IMR-90 (cell line): ENCODE data around the gene TCOF1. TPM values are rescaled to one million over a fixed set of nuclear protein-coding genes. Genes with fewer than 3 reads are reported as not detected.

Experiments used
- ATAC-seq: fragments of 200-7000 bp; cut with Tn5 transposase; 2 replicates; pipeline ENCODE4 v1.9.1; 2020; ENCODE audit warnings: low read depth, mild to moderate bottlenecking, moderate library complexity
- BruUV-seq: library from RNA; stranded (reverse); fragments of 400-500 nt; replicated peaks from 2 replicates; lab custom pipeline; 2021; lab: Mats Ljungman, UMichigan
- CTCF ChIA-PET: fragments of 300-600 bp; formaldehyde crosslinking; extraction: SDS; loops from one replicate; lab custom pipeline; 2021; ENCODE audit warnings: antibody characterized with exemption; lab: Yijun Ruan, JAX
- POLR2A ChIA-PET: fragments of 300-600 bp; sonication (Branson Sonifier 250); formaldehyde crosslinking; loops from one replicate; lab custom pipeline; 2022; ENCODE audit warnings: antibody characterized with exemption; ENCODE audit not compliant: unreplicated experiment; lab: Charles Lee
- DNase-seq: peaks from one replicate; pipeline ENCODE4 v3.0.0; 2013
- H2AFZ ChIP-seq: replicated peaks from 2 replicates; pipeline ENCODE3; 2013; ENCODE audit warnings: low read length, mild to moderate bottlenecking; ENCODE audit not compliant: poor library complexity
- H2AK5ac ChIP-seq: 2 replicates; pipeline ENCODE4 v1.6.1; 2013; ENCODE audit warnings: low read depth, low read length, inconsistent platforms
- H2AK9ac ChIP-seq: replicated peaks from 2 replicates; pipeline ENCODE3; 2013; ENCODE audit warnings: mild to moderate bottlenecking, low read depth, low read length, moderate library complexity; ENCODE audit not compliant: poor library complexity
- H2BK120ac ChIP-seq: 2 replicates; pipeline ENCODE4 v1.6.1; 2013; ENCODE audit warnings: low read depth, low read length, inconsistent platforms
- H2BK15ac ChIP-seq: 3 replicates; pipeline ENCODE4 v1.6.1; 2013; ENCODE audit warnings: low read depth, low read length, inconsistent platforms
- H2BK20ac ChIP-seq: 2 replicates; pipeline ENCODE4 v1.6.1; 2013; ENCODE audit warnings: low read depth, mild to moderate bottlenecking, inconsistent platforms, low read length, moderate library complexity
- H2BK5ac ChIP-seq: 2 replicates; pipeline ENCODE4 v1.6.1; 2013; ENCODE audit warnings: mild to moderate bottlenecking, low read depth, low read length, inconsistent platforms; ENCODE audit not compliant: poor library complexity, severe bottlenecking
- H3K14ac ChIP-seq: replicated peaks from 2 replicates; pipeline ENCODE4 v1.6.1; 2013; ENCODE audit warnings: low read depth, low read length, inconsistent platforms
- H3K18ac ChIP-seq: 2 replicates; pipeline ENCODE4 v1.6.1; 2013; ENCODE audit warnings: low read depth, low read length, control low read depth
- H3K23ac ChIP-seq: 2 replicates; pipeline ENCODE4 v1.6.1; 2013; ENCODE audit warnings: low read depth, low read length, inconsistent platforms
- H3K27ac ChIP-seq: 2 replicates; pipeline ENCODE4 v1.5.1; 2013; ENCODE audit warnings: mild to moderate bottlenecking, control low read depth, low read length; ENCODE audit not compliant: insufficient read depth
- H3K27me3 ChIP-seq: 2 replicates; pipeline ENCODE4 v1.6.1; 2013; ENCODE audit warnings: low read length; ENCODE audit not compliant: control insufficient read depth, insufficient read depth
- H3K36me3 ChIP-seq: 2 replicates; pipeline ENCODE4 v1.6.1; 2013; ENCODE audit warnings: low read length, mixed read lengths; ENCODE audit not compliant: control insufficient read depth, insufficient read depth
- H3K4ac ChIP-seq: 2 replicates; pipeline ENCODE4 v1.6.1; 2013; ENCODE audit warnings: low read depth, low read length, inconsistent platforms
- H3K4me1 ChIP-seq: 2 replicates; pipeline ENCODE4 v1.6.1; 2013; ENCODE audit warnings: low read length, mixed read lengths; ENCODE audit not compliant: control insufficient read depth, insufficient read depth
- H3K4me2 ChIP-seq: 2 replicates; pipeline ENCODE4 v1.6.1; 2013; ENCODE audit warnings: low read depth, mild to moderate bottlenecking, control low read depth, low read length, moderate library complexity
- H3K4me3 ChIP-seq: 2 replicates; pipeline ENCODE4 v1.5.1; 2013; ENCODE audit warnings: low read depth, mild to moderate bottlenecking, control low read depth, low read length, moderate library complexity; ENCODE audit not compliant: insufficient read depth
- H3K56ac ChIP-seq: 2 replicates; pipeline ENCODE4 v1.6.1; 2013; ENCODE audit warnings: low read length, inconsistent platforms; ENCODE audit not compliant: insufficient read depth; ENCODE audit errors: extremely low read depth
- H3K79me1 ChIP-seq, 2 experiments: 2 replicates each; pipeline ENCODE4 v1.6.1; 2013; ENCODE audit warnings: low read length in 2 of 2, inconsistent platforms in 1 of 2, low read depth in 1 of 2
- H3K9ac ChIP-seq: 2 replicates; pipeline ENCODE4 v1.6.1; 2013; ENCODE audit warnings: low read depth, low read length, control low read depth
- H3K9me1 ChIP-seq: 2 replicates; pipeline ENCODE4 v1.6.1; 2013; ENCODE audit warnings: low read length, inconsistent platforms; ENCODE audit not compliant: insufficient read depth
- H3K9me3 ChIP-seq: 2 replicates; pipeline ENCODE4 v1.6.1; 2013; ENCODE audit warnings: low read length; ENCODE audit not compliant: control insufficient read depth, insufficient read depth
- H4K20me1 ChIP-seq: 2 replicates; pipeline ENCODE4 v1.6.1; 2013; ENCODE audit warnings: low read length, inconsistent platforms; ENCODE audit not compliant: insufficient read depth
- H4K5ac ChIP-seq: 2 replicates; pipeline ENCODE4 v1.6.1; 2013; ENCODE audit warnings: mild to moderate bottlenecking, low read depth, low read length, control low read depth
- H4K8ac ChIP-seq, 2 experiments: 2 replicates each; pipeline ENCODE4 v1.6.1; 2013; ENCODE audit warnings: low read depth in 2 of 2, low read length in 2 of 2, control low read depth in 1 of 2, inconsistent platforms in 1 of 2
- H4K91ac ChIP-seq: 2 replicates; pipeline ENCODE4 v1.6.1; 2013; ENCODE audit warnings: low read depth, low read length, inconsistent platforms; ENCODE audit not compliant: insufficient read depth
- BHLHE40 ChIP-seq: fragments of 150-350 bp; IDR thresholded peaks from 2 replicates; pipeline ENCODE4 v1.6.1; 2016; ENCODE audit warnings: mild to moderate bottlenecking, low read depth, low read length
- CEBPB ChIP-seq: IDR thresholded peaks from 2 replicates; pipeline ENCODE4 v1.6.1; 2012; ENCODE audit warnings: low read depth, low read length, improper control_type of control experiment
- CHD1 ChIP-seq: IDR thresholded peaks from 2 replicates; pipeline ENCODE4 v1.6.1; 2012; ENCODE audit warnings: low read depth, low read length, improper control_type of control experiment
- CTCF ChIP-seq: conservative IDR thresholded peaks from 2 replicates; pipeline ENCODE4 v1.5.1; 2012; ENCODE audit warnings: mild to moderate bottlenecking, low read depth, low read length, improper control_type of control experiment
- ELK1 ChIP-seq: fragments of 150-350 bp; IDR thresholded peaks from 2 replicates; pipeline ENCODE4 v1.6.1; 2016; ENCODE audit warnings: low read depth, mild to moderate bottlenecking, low read length, moderate library complexity, borderline replicate concordance
- FOS ChIP-seq: fragments of 150-350 bp; IDR thresholded peaks from 2 replicates; pipeline ENCODE4 v1.6.1; 2016; ENCODE audit warnings: low read depth, low read length
- MAFK ChIP-seq: IDR thresholded peaks from 2 replicates; pipeline ENCODE4 v1.6.1; 2012; ENCODE audit warnings: low read depth, low read length, improper control_type of control experiment
- MAZ ChIP-seq: IDR thresholded peaks from 2 replicates; pipeline ENCODE4 v1.6.1; 2012; ENCODE audit warnings: low read depth, mild to moderate bottlenecking, low read length, improper control_type of control experiment, moderate library complexity, borderline replicate concordance
- MXI1 ChIP-seq: IDR thresholded peaks from 2 replicates; pipeline ENCODE4 v1.6.1; 2012; ENCODE audit warnings: low read depth, mild to moderate bottlenecking, low read length, moderate library complexity, borderline replicate concordance
- NFE2L2 ChIP-seq: fragments of 150-350 bp; IDR thresholded peaks from 2 replicates; pipeline ENCODE4 v1.6.1; 2016; ENCODE audit warnings: low read depth, mild to moderate bottlenecking, low read length
- POLR2A ChIP-seq: IDR thresholded peaks from 2 replicates; pipeline ENCODE4 v1.6.1; 2012; ENCODE audit warnings: mild to moderate bottlenecking, low read depth, low read length
- RAD21 ChIP-seq: IDR thresholded peaks from 2 replicates; pipeline ENCODE4 v1.6.1; 2012; ENCODE audit warnings: low read length, improper control_type of control experiment
- RCOR1 ChIP-seq: IDR thresholded peaks from 2 replicates; pipeline ENCODE4 v1.6.1; 2012; ENCODE audit warnings: mild to moderate bottlenecking, low read length, improper control_type of control experiment; ENCODE audit not compliant: insufficient replicate concordance
- RFX5 ChIP-seq: IDR thresholded peaks from 2 replicates; pipeline ENCODE4 v1.8.0; 2012; ENCODE audit warnings: low read depth, mild to moderate bottlenecking, low read length, moderate library complexity
- USF2 ChIP-seq: fragments of 150-350 bp; IDR thresholded peaks from 2 replicates; pipeline ENCODE4 v1.6.1; 2017; ENCODE audit warnings: mild to moderate bottlenecking, antibody characterized with exemption, low read length, low read depth
- WGBS, 2 experiments: methylation state at CpG; one replicate each; pipeline versions ENCODE4 v1.1.5 to v1.1.7; 2013; ENCODE audit warnings: missing lambda C conversion rate in 2 of 2; ENCODE audit not compliant: insufficient read length in 1 of 2; ENCODE audit errors: extremely low coverage in 2 of 2; 5-methylcytosine and 5-hydroxymethylcytosine counted together
- dilution Hi-C: fragments of 300-500 bp; cut with HindIII; formaldehyde crosslinking; loops from one replicate; pipeline ENCODE4 v1.14.3; 2018; ENCODE audit warnings: low sequenced_read_pairs; ENCODE audit not compliant: unreplicated experiment
- in situ Hi-C: fragments of 300-500 bp; cut with MboI; formaldehyde crosslinking; loops from 3 replicates; pipeline ENCODE4 v1.14.3; 2019; ENCODE audit warnings: low sequenced_read_pairs, inconsistent platforms, mixed read lengths
- intact Hi-C: fragments of 100-400 bp; cut with micrococcal nuclease; formaldehyde crosslinking; loops from 2 replicates; pipeline ENCODE4 v1.10.0; 2022
- polyA plus RNA-seq, 3 experiments: library from polyadenylated mRNA; depleted of rRNA; stranded (reverse); fragments of >200 nt; gene quantifications; 2 replicates each; pipeline ENCODE4 v1.2.3, GENCODE V29; 2012; ENCODE audit warnings: low replicate concordance in 1 of 3
- total RNA-seq: library from RNA; depleted of rRNA; stranded (reverse); fragments of >200 nt; gene quantifications from 2 replicates; pipeline ENCODE4 v1.2.3, GENCODE V29; 2012

The TCOF1 gene
- total and polyA plus RNA-seq, 2 of the 4 experiments (the other 2 are of a cell fraction) = 18.2 to 19.7 TPM

GRCh38 chr5:150446088-150446487 is 88.6 kb downstream of the TCOF1 start:
- Histone ChIP-seq H3K23ac (no peak overlapping the region; the same call in 1 of the 2 replicates), H4K5ac (no peak overlapping the region), H3K4me3 (no peak overlapping the region), H3K9ac (no peak overlapping the region), H3K9me1 (peaks cover 9% of the 10 kb centered on the region), H4K91ac (no peak overlapping the region), H2BK5ac (no peak overlapping the region), H3K4me1 (peaks cover 4% of the 10 kb centered on the region), H2AK9ac (no peak overlapping the region), H3K4me2 (no peak overlapping the region), H2BK120ac (no peak overlapping the region), H3K36me3 (peaks cover 54% of the 10 kb centered on the region), H3K14ac (no peak overlapping the region), H3K27ac (no peak overlapping the region), H3K27me3 (no peaks in the 10 kb centered on the region), H2AFZ (no peak overlapping the region), H3K18ac (no peak overlapping the region), H3K56ac (no peak overlapping the region), H2AK5ac (no peak overlapping the region), H2BK20ac (no peak overlapping the region), H2BK15ac (no peak overlapping the region), H3K9me3 (no peaks in the 10 kb centered on the region), H4K20me1 (peaks cover 76% of the 10 kb centered on the region), H4K8ac (no peak overlapping the region), H3K4ac (no peak overlapping the region), H3K79me1 (peaks cover 35 to 66% of the 10 kb centered on the region in 2 experiments)
- no CpG with 5 or more reads among the region's 2 CpGs for WGBS, 2 experiments
- DNase-seq = no peak
- ChIA-PET CTCF (no interaction called here), POLR2A (interaction anchor here (0.6 kb wide), 2 partner anchors 101 to 127 kb away, joined by 4 read pairs; no protein-coding TSS in a partner anchor)
- dilution Hi-C loops (no loop called here), in situ Hi-C loops (loop anchor here (25.0 kb wide), 2 partner anchors 609 to 809 kb away; no protein-coding TSS in a partner anchor), intact Hi-C loops (no loop called here)
- no peak for ATAC-seq
- TF ChIP-seq MXI1 (no peak), BHLHE40 (no peak), CHD1 (no peak), FOS (no peak), CEBPB (no peak), NFE2L2 (no peak), MAFK (no peak), MAZ (no peak), RFX5 (no peak), CTCF (no peak), USF2 (no peak), RAD21 (no peak), RCOR1 (no peak), POLR2A (no peak), ELK1 (no peak)
- BruUV-seq = no TSS peak
